ENCODE results near the gene MLX.

DNA sequence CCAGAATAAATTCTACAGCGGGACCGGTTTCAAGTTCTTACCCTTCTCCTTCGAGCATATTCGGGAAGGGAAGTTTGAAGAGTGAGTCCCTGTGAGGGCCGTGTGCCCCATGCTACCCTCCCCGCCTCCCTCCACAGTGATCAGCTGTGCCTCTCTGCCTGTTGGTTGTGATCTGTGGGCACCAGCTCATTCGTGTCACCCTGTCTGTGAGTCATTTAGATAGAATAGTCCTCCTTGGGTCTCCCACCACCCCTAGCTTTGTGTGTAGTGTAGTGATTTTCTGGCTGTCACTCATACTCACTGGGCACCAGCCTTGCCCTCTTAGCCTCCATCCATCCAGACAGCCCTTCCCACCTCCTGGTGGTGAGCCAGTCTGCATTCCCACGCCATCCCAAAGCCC lies 45.9 kb upstream of the MLX start:
- TF ChIP-seq SP1 (IDR thresholded peaks at IDR 0.05; ENCODE audit: low read depth, low read length) (no peak), CTCF (IDR thresholded peaks at IDR 0.05 in 2 of 3, conservative IDR thresholded peaks at IDR 0.05 in 1 of 3; ENCODE audit: control insufficient read depth in 2 of 3, extremely low read depth in 1 of 3, insufficient read depth in 1 of 3, low read depth in 3 of 3, low read length in 3 of 3) (no peak), BRCA1 (IDR thresholded peaks at IDR 0.05; ENCODE audit: low read depth, low read length) (no peak), SMC3 (IDR thresholded peaks at IDR 0.05; ENCODE audit: borderline replicate concordance, low read length) (no peak), BCLAF1 (IDR thresholded peaks at IDR 0.05) (no peak), POLR2AphosphoS5 (IDR thresholded peaks at IDR 0.05; ENCODE audit: low read length) (no peak)
